ENCODE data around the gene NSUN6.

GRCh38 chr10:18620856-18621255 is 30.5 kb downstream of the NSUN6 start:
- TF ChIP-seq CTCF (IDR thresholded peaks at IDR 0.05 in 2 of 3, conservative IDR thresholded peaks at IDR 0.05 in 1 of 3; ENCODE audit: borderline replicate concordance in 1 of 3, insufficient read depth in 1 of 3, low read depth in 2 of 3, low read length in 2 of 3) (no peak), POLR2AphosphoS5 (IDR thresholded peaks at IDR 0.05; ENCODE audit: low read depth, low read length) (no peak), ZNF274 (IDR thresholded peaks at IDR 0.05; ENCODE audit: low read depth, low read length) (no peak), POLR2A (IDR thresholded peaks at IDR 0.05; ENCODE audit: borderline replicate concordance, extremely low read depth, insufficient read depth, insufficient read length) (no peak), RAD21 (IDR thresholded peaks at IDR 0.05; ENCODE audit: low read depth) (no peak), CEBPB (IDR thresholded peaks at IDR 0.05; ENCODE audit: low read depth) (no peak), JUND (IDR thresholded peaks at IDR 0.05) (no peak), MAX (IDR thresholded peaks at IDR 0.05) (no peak), EZH2 (IDR thresholded peaks at IDR 0.05) (no peak), YY1 (IDR thresholded peaks at IDR 0.05; ENCODE audit: extremely low read depth, insufficient replicate concordance, low read depth, low read length) (no peak), EZH2phosphoT487 (IDR thresholded peaks at IDR 0.05; ENCODE audit: borderline replicate concordance) (no peak), FOSL1 (IDR thresholded peaks at IDR 0.05; ENCODE audit: low read depth) (no peak)
- TF ChIP-seq, protein P1, sequence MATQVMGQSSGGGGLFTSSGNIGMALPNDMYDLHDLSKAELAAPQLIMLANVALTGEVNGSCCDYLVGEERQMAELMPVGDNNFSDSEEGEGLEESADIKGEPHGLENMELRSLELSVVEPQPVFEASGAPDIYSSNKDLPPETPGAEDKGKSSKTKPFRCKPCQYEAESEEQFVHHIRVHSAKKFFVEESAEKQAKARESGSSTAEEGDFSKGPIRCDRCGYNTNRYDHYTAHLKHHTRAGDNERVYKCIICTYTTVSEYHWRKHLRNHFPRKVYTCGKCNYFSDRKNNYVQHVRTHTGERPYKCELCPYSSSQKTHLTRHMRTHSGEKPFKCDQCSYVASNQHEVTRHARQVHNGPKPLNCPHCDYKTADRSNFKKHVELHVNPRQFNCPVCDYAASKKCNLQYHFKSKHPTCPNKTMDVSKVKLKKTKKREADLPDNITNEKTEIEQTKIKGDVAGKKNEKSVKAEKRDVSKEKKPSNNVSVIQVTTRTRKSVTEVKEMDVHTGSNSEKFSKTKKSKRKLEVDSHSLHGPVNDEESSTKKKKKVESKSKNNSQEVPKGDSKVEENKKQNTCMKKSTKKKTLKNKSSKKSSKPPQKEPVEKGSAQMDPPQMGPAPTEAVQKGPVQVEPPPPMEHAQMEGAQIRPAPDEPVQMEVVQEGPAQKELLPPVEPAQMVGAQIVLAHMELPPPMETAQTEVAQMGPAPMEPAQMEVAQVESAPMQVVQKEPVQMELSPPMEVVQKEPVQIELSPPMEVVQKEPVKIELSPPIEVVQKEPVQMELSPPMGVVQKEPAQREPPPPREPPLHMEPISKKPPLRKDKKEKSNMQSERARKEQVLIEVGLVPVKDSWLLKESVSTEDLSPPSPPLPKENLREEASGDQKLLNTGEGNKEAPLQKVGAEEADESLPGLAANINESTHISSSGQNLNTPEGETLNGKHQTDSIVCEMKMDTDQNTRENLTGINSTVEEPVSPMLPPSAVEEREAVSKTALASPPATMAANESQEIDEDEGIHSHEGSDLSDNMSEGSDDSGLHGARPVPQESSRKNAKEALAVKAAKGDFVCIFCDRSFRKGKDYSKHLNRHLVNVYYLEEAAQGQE (IDR thresholded peaks at IDR 0.05; ENCODE audit: low read depth) = no peak
- TF ChIP-seq, protein P2, sequence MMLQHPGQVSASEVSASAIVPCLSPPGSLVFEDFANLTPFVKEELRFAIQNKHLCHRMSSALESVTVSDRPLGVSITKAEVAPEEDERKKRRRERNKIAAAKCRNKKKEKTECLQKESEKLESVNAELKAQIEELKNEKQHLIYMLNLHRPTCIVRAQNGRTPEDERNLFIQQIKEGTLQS (IDR thresholded peaks at IDR 0.05) = no peak
